OCI-M2 (cell line): ENCODE measurements around the gene LYPLAL1.
"Not testable (repeated sequence)": the region's sequence is repeated elsewhere in the genome, so short reads cannot be mapped to it uniquely, and the experiment has no call there.

ENCODE experiments used
- DNase-seq: peaks from one replicate; lab custom pipeline; 2025; ENCODE audit not compliant: unreplicated experiment; lab: John Stamatoyannopoulos, UW

The LYPLAL1 gene

GRCh38 chr1:219209578-219209977 lies 35.9 kb downstream of the LYPLAL1 start:
- DNase-seq: no peak

- DNase-seq: no peak
Observed at GRCh38 chr1:219210067-219210466, 36.4 kb downstream of the LYPLAL1 start.

DNA sequence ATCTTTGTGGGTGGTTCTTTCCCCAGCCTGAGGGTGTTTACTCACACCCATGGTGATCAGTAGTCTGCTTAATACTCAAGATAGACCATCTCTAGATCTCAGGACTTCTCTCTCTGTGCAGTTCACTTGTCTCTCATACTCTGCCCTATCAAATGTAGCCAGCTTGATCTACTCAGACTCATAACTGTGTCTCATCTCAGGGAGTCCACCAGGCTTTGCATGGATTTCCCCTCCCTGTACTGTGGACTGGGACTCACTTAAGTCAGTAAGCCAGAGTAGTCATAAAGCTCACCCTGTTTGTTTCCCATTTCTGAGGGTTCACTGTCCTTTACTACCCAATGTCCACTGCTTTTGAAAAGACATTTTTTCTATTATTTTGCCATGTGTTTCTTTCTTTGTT lies 41.8 kb downstream of the LYPLAL1 start:
- no peak for DNase-seq

DNA sequence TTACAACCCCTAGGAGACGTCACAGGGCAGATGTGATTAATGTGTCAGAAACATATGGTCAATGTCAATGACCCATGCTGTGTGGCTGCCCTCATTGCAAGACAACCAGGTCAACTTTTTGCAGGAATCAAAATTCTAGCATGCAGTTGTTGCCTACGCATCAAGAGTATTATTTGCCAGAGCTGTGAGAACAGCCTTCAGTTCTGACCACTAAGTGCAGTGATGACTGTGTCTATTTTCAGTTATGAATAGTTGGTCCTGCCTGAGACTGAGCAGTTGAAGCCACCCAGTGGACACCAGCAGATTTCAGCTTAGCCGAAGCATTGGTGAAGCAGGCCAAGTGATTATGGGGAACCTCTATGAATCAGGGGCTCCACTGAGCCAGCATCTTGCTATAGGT lies 47.3 kb downstream of the LYPLAL1 start:
- no peak for DNase-seq

DNA sequence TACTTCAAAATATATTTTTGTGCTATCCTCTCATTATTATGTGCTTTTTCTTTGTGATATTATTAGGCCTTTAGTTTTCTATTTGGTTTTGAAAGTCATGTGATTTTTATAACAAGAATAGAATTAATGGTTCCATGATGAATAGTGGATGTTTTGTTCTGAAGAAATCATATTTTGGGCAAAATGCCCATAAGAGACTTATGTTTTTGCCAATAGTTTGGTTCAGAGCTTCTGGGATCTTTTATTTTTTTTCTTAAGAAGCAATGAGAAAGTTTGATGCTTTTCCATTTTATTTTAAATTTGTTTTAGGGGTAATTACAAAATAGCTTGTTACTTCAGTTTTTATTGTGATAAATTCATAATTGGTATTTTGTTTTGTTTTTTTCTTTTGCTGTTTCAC lies 49.8 kb downstream of the LYPLAL1 start:
- DNase-seq: no peak

DNA sequence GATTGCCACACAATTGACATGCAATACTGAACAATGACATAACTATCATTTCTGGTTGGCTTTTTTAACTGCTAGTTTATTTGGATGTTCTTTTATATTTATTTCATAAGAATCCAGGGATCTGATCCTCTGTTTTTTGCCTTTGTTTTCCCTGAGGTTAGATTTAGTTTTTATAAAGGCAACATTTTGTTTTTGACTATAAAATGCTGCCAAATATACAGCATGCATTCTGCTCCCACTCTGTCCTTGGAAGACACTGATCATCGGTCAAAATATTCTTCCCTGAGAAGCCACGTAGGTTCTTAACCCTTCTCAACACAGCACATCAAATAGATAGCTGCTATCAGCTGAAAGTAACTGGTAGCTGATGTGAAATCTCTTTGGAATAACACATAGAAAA lies 52.5 kb downstream of the LYPLAL1 start:
- no peak for DNase-seq

DNA sequence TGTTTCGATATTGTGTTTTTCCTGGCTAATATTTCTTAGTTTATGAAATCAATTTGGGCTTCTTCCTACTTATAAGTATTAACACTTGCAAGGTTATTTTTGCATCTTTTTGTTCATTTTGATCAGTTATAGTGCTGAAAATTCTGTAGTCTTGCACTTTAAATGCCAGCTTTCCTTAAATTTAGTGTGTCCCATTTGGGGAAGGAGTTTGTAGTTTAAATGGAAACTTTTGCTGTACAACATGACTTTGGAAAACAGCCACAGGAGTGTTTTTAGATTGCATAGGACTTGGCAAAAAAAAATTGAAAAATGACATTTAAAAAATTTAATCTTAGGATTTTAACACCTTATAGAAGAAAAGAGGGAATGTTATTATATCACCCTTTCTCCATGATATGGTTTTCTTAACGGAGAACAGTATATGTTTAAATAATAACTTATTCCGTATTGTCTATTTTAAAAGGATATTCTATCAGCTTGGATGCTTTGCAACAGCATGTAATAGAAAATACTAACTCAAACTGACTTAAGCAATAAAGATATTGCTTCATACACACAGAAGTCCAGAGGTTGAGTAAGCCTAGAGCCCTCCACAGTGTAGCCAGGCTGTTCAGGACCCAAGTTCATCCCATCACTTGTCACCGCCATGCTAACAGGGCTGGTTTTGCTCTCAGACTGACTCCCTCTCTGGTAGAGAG lies 53.8 kb downstream of the LYPLAL1 start:
- DNase-seq: no peak

DNA sequence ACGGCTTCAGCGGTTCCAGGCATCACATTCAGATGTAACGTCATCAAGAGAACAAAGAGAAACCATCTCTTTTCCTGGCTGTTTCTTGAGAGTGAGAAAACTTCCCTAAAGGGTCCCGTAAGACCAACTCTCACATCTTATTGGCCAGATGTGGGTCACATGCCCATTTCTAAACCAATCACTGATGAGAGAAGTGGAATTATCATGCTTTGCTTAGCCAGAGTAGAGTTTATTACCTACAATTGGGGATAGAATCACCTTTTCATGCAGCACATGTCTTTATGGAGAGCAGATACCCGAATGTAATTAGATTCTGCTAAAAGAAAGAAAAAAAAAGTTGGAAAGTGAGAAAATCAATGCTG lies 54.4 kb downstream of the LYPLAL1 start:
- no peak for DNase-seq

DNA sequence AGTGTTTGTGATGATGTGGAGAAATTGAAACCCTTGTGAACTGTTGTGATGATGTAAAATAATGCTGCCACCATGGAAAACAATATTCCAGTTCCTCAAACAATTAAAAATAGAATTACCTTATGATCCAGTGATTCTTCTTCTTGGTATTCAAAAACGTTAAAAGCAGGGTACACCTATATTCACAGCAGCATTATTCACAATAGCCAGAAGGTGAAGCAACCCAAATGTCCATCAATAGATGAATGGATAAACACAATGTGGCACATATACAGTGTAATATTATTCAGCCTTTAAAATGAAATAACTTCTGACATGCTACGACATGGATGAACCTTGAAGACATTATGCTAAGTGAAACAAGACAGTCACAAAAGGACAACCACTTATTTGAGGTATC lies 59.2 kb downstream of the LYPLAL1 start:
- DNase-seq: no peak

DNA sequence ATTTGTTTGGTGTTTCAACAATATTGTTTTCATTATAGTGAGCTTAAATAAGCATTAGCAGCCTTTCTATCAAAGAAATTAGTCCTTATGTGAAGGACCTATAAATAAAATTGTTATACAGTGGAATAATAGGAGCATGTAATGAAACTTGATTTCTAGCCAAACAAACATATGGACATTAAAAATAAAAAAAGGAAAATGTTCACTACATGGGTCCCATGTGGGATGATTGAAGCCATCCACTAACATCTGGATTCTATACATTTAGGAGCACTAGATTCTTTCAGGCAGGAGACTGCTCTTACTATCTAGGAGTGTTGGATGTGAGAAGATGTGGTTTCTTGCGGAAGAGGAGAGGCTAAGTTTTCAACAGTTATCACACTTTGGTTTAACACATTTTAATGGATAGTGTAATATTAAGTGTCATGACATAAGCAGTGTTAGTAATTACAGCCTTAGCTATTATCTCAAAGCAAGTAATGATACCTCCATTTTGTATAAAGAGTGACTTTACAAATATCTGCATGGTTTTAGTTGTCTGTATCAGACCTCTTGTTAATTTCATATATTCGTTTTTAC lies 62.3 kb downstream of the LYPLAL1 start:
- DNase-seq: no peak

DNA sequence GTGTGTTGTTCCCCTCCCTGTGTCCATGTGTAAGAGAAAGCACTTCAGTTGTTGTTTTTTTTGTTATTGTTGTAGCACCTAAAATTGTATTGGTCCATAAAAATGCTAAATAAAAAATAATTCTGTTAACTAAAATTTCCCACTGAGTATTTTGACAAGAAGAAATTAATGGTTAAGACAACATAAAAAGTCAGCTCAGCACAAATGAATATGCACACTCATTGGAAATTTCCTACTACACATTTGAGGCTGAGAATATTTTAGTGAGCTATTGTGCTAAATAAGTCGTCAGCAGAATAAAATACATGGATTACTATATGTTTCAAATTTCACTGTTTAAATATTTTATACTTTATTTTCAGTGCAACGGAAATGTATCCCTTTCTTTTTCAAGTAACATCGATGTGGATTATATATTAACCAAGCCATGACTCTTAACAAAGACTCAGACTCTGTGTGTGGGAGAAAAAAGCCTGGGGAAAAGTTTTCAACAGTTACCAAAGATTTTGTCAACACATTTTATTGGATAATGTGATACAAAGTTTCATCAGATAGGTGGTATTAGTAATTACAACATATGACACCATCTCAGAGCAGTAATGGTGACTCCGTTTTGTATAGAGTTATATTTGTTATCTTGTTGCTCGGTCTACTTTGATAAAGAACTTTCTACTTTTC lies 63.4 kb downstream of the LYPLAL1 start:
- DNase-seq: no peak

DNA sequence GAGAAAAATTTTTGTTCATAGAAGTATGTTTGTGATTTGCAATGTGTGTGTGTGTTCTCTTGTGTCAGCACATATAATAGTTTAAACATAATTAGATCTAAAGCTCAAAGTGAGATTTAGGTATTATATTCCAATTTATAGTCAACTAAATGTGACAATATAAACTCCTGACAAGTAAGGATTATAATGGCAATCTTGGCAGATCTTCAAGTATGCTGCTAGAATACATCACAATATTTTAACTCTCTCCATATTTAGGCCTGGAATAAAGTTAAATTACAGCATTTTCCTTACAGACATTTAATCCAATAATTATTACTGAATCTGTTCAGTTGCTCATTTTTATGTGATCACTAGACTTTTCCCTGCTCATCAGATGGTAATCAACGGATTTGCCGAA lies 65.8 kb downstream of the LYPLAL1 start:
- no peak for DNase-seq

DNA sequence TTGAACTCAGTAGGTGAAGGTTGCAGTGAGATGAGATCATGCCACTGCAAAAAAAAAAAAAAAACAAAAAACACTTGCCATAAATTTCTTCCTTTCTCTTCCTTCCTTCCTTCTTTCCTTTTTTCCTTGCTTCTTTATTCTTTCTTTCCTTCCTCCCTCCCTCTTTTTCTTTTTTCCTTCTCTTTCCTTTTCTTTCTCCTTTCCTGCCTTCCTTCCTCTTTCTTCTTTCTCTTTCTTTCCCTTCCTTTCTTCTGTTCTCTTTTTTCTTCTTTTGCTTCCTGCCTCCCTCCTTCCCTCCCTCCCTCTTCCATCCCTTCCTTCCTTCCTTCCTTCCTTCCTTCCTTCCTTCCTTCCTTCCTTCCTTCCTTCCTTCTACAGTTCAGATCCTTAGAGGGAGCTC lies 71.2 kb downstream of the LYPLAL1 start:
- no peak for DNase-seq

- no peak for DNase-seq
Observed at GRCh38 chr1:219247441-219247840, 73.8 kb downstream of the LYPLAL1 start.

- DNase-seq: not testable (repeated sequence)
Observed at GRCh38 chr1:219250468-219250867, 76.8 kb downstream of the LYPLAL1 start.

DNA sequence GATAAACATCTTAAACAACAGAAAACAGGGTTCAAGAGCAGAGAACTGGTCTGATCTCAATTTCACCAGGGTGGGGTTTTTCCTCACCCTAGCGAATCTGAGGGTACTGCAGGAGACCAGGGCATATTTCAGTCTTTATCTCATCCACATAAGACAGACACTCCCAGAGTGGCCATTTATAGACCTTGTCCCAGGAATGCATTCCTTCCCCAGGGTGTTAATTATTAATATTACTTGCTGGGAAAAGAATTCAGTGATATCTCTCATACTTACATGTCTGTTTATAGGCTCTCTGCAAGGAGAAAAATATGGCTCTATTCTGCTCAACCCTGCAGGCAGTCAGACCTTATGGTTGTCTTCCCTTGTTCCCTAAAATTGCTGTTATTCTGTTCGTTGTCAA lies 84.1 kb downstream of the LYPLAL1 start:
- DNase-seq: no peak

GRCh38 chr1:219261454-219261853 lies 87.8 kb downstream of the LYPLAL1 start:
- no peak for DNase-seq
